ENCODE measurements around the gene ZMYM5.
A peak's percentile ranks its signal among the peaks of the same experiment; 100 is the strongest.

GRCh38 chr13:19888799-19889198, 25.4 kb upstream of the ZMYM5 start:
- TF ChIP-seq, protein P1, sequence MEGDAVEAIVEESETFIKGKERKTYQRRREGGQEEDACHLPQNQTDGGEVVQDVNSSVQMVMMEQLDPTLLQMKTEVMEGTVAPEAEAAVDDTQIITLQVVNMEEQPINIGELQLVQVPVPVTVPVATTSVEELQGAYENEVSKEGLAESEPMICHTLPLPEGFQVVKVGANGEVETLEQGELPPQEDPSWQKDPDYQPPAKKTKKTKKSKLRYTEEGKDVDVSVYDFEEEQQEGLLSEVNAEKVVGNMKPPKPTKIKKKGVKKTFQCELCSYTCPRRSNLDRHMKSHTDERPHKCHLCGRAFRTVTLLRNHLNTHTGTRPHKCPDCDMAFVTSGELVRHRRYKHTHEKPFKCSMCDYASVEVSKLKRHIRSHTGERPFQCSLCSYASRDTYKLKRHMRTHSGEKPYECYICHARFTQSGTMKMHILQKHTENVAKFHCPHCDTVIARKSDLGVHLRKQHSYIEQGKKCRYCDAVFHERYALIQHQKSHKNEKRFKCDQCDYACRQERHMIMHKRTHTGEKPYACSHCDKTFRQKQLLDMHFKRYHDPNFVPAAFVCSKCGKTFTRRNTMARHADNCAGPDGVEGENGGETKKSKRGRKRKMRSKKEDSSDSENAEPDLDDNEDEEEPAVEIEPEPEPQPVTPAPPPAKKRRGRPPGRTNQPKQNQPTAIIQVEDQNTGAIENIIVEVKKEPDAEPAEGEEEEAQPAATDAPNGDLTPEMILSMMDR (IDR thresholded peaks at IDR 0.05 in 8 of 11, conservative IDR thresholded peaks at IDR 0.05 in 3 of 11), result peak in 2 of 11 experiments; percentile 15 to 25
- TF ChIP-seq POLR2A (IDR thresholded peaks at IDR 0.05) (no peak), POLR2AphosphoS5 (IDR thresholded peaks at IDR 0.05) (no peak)
